IMR-90 (cell line): Measurements from ENCODE around the gene SPEF2. TPM values are rescaled to one million over a fixed set of nuclear protein-coding genes. Genes with fewer than 3 reads are reported as not detected.

Experiments
- ATAC-seq: fragments of 200-7000 bp; cut with Tn5 transposase; 2 replicates; pipeline ENCODE4 v1.9.1; 2020; ENCODE audit warnings: low read depth, mild to moderate bottlenecking, moderate library complexity
- BruUV-seq: library from RNA; stranded (reverse); fragments of 400-500 nt; replicated peaks from 2 replicates; lab custom pipeline; 2021; lab: Mats Ljungman, UMichigan
- CTCF ChIA-PET: fragments of 300-600 bp; formaldehyde crosslinking; extraction: SDS; loops from one replicate; lab custom pipeline; 2021; ENCODE audit warnings: antibody characterized with exemption; lab: Yijun Ruan, JAX
- POLR2A ChIA-PET: fragments of 300-600 bp; sonication (Branson Sonifier 250); formaldehyde crosslinking; loops from one replicate; lab custom pipeline; 2022; ENCODE audit warnings: antibody characterized with exemption; ENCODE audit not compliant: unreplicated experiment; lab: Charles Lee
- DNase-seq: peaks from one replicate; pipeline ENCODE4 v3.0.0; 2013
- H2AFZ ChIP-seq: replicated peaks from 2 replicates; pipeline ENCODE3; 2013; ENCODE audit warnings: low read length, mild to moderate bottlenecking; ENCODE audit not compliant: poor library complexity
- H2AK5ac ChIP-seq: 2 replicates; pipeline ENCODE4 v1.6.1; 2013; ENCODE audit warnings: low read depth, low read length, inconsistent platforms
- H2AK9ac ChIP-seq: replicated peaks from 2 replicates; pipeline ENCODE3; 2013; ENCODE audit warnings: mild to moderate bottlenecking, low read depth, low read length, moderate library complexity; ENCODE audit not compliant: poor library complexity
- H2BK120ac ChIP-seq: 2 replicates; pipeline ENCODE4 v1.6.1; 2013; ENCODE audit warnings: low read depth, low read length, inconsistent platforms
- H2BK15ac ChIP-seq: 3 replicates; pipeline ENCODE4 v1.6.1; 2013; ENCODE audit warnings: low read depth, low read length, inconsistent platforms
- H2BK20ac ChIP-seq: 2 replicates; pipeline ENCODE4 v1.6.1; 2013; ENCODE audit warnings: low read depth, mild to moderate bottlenecking, inconsistent platforms, low read length, moderate library complexity
- H2BK5ac ChIP-seq: 2 replicates; pipeline ENCODE4 v1.6.1; 2013; ENCODE audit warnings: mild to moderate bottlenecking, low read depth, low read length, inconsistent platforms; ENCODE audit not compliant: poor library complexity, severe bottlenecking
- H3K14ac ChIP-seq: replicated peaks from 2 replicates; pipeline ENCODE4 v1.6.1; 2013; ENCODE audit warnings: low read depth, low read length, inconsistent platforms
- H3K18ac ChIP-seq: 2 replicates; pipeline ENCODE4 v1.6.1; 2013; ENCODE audit warnings: low read depth, low read length, control low read depth
- H3K23ac ChIP-seq: 2 replicates; pipeline ENCODE4 v1.6.1; 2013; ENCODE audit warnings: low read depth, low read length, inconsistent platforms
- H3K27ac ChIP-seq: 2 replicates; pipeline ENCODE4 v1.5.1; 2013; ENCODE audit warnings: mild to moderate bottlenecking, control low read depth, low read length; ENCODE audit not compliant: insufficient read depth
- H3K27me3 ChIP-seq: 2 replicates; pipeline ENCODE4 v1.6.1; 2013; ENCODE audit warnings: low read length; ENCODE audit not compliant: control insufficient read depth, insufficient read depth
- H3K36me3 ChIP-seq: 2 replicates; pipeline ENCODE4 v1.6.1; 2013; ENCODE audit warnings: low read length, mixed read lengths; ENCODE audit not compliant: control insufficient read depth, insufficient read depth
- H3K4ac ChIP-seq: 2 replicates; pipeline ENCODE4 v1.6.1; 2013; ENCODE audit warnings: low read depth, low read length, inconsistent platforms
- H3K4me1 ChIP-seq: 2 replicates; pipeline ENCODE4 v1.6.1; 2013; ENCODE audit warnings: low read length, mixed read lengths; ENCODE audit not compliant: control insufficient read depth, insufficient read depth
- H3K4me2 ChIP-seq: 2 replicates; pipeline ENCODE4 v1.6.1; 2013; ENCODE audit warnings: low read depth, mild to moderate bottlenecking, control low read depth, low read length, moderate library complexity
- H3K4me3 ChIP-seq: 2 replicates; pipeline ENCODE4 v1.5.1; 2013; ENCODE audit warnings: low read depth, mild to moderate bottlenecking, control low read depth, low read length, moderate library complexity; ENCODE audit not compliant: insufficient read depth
- H3K56ac ChIP-seq: 2 replicates; pipeline ENCODE4 v1.6.1; 2013; ENCODE audit warnings: low read length, inconsistent platforms; ENCODE audit not compliant: insufficient read depth; ENCODE audit errors: extremely low read depth
- H3K79me1 ChIP-seq, 2 experiments: 2 replicates each; pipeline ENCODE4 v1.6.1; 2013; ENCODE audit warnings: low read length in 2 of 2, inconsistent platforms in 1 of 2, low read depth in 1 of 2
- H3K9ac ChIP-seq: 2 replicates; pipeline ENCODE4 v1.6.1; 2013; ENCODE audit warnings: low read depth, low read length, control low read depth
- H3K9me1 ChIP-seq: 2 replicates; pipeline ENCODE4 v1.6.1; 2013; ENCODE audit warnings: low read length, inconsistent platforms; ENCODE audit not compliant: insufficient read depth
- H3K9me3 ChIP-seq: 2 replicates; pipeline ENCODE4 v1.6.1; 2013; ENCODE audit warnings: low read length; ENCODE audit not compliant: control insufficient read depth, insufficient read depth
- H4K20me1 ChIP-seq: 2 replicates; pipeline ENCODE4 v1.6.1; 2013; ENCODE audit warnings: low read length, inconsistent platforms; ENCODE audit not compliant: insufficient read depth
- H4K5ac ChIP-seq: 2 replicates; pipeline ENCODE4 v1.6.1; 2013; ENCODE audit warnings: mild to moderate bottlenecking, low read depth, low read length, control low read depth
- H4K8ac ChIP-seq, 2 experiments: 2 replicates each; pipeline ENCODE4 v1.6.1; 2013; ENCODE audit warnings: low read depth in 2 of 2, low read length in 2 of 2, control low read depth in 1 of 2, inconsistent platforms in 1 of 2
- H4K91ac ChIP-seq: 2 replicates; pipeline ENCODE4 v1.6.1; 2013; ENCODE audit warnings: low read depth, low read length, inconsistent platforms; ENCODE audit not compliant: insufficient read depth
- BHLHE40 ChIP-seq: fragments of 150-350 bp; IDR thresholded peaks from 2 replicates; pipeline ENCODE4 v1.6.1; 2016; ENCODE audit warnings: mild to moderate bottlenecking, low read depth, low read length
- CEBPB ChIP-seq: IDR thresholded peaks from 2 replicates; pipeline ENCODE4 v1.6.1; 2012; ENCODE audit warnings: low read depth, low read length, improper control_type of control experiment
- CHD1 ChIP-seq: IDR thresholded peaks from 2 replicates; pipeline ENCODE4 v1.6.1; 2012; ENCODE audit warnings: low read depth, low read length, improper control_type of control experiment
- CTCF ChIP-seq: conservative IDR thresholded peaks from 2 replicates; pipeline ENCODE4 v1.5.1; 2012; ENCODE audit warnings: mild to moderate bottlenecking, low read depth, low read length, improper control_type of control experiment
- ELK1 ChIP-seq: fragments of 150-350 bp; IDR thresholded peaks from 2 replicates; pipeline ENCODE4 v1.6.1; 2016; ENCODE audit warnings: low read depth, mild to moderate bottlenecking, low read length, moderate library complexity, borderline replicate concordance
- FOS ChIP-seq: fragments of 150-350 bp; IDR thresholded peaks from 2 replicates; pipeline ENCODE4 v1.6.1; 2016; ENCODE audit warnings: low read depth, low read length
- MAFK ChIP-seq: IDR thresholded peaks from 2 replicates; pipeline ENCODE4 v1.6.1; 2012; ENCODE audit warnings: low read depth, low read length, improper control_type of control experiment
- MAZ ChIP-seq: IDR thresholded peaks from 2 replicates; pipeline ENCODE4 v1.6.1; 2012; ENCODE audit warnings: low read depth, mild to moderate bottlenecking, low read length, improper control_type of control experiment, moderate library complexity, borderline replicate concordance
- MXI1 ChIP-seq: IDR thresholded peaks from 2 replicates; pipeline ENCODE4 v1.6.1; 2012; ENCODE audit warnings: low read depth, mild to moderate bottlenecking, low read length, moderate library complexity, borderline replicate concordance
- NFE2L2 ChIP-seq: fragments of 150-350 bp; IDR thresholded peaks from 2 replicates; pipeline ENCODE4 v1.6.1; 2016; ENCODE audit warnings: low read depth, mild to moderate bottlenecking, low read length
- POLR2A ChIP-seq: IDR thresholded peaks from 2 replicates; pipeline ENCODE4 v1.6.1; 2012; ENCODE audit warnings: mild to moderate bottlenecking, low read depth, low read length
- RAD21 ChIP-seq: IDR thresholded peaks from 2 replicates; pipeline ENCODE4 v1.6.1; 2012; ENCODE audit warnings: low read length, improper control_type of control experiment
- RCOR1 ChIP-seq: IDR thresholded peaks from 2 replicates; pipeline ENCODE4 v1.6.1; 2012; ENCODE audit warnings: mild to moderate bottlenecking, low read length, improper control_type of control experiment; ENCODE audit not compliant: insufficient replicate concordance
- RFX5 ChIP-seq: IDR thresholded peaks from 2 replicates; pipeline ENCODE4 v1.8.0; 2012; ENCODE audit warnings: low read depth, mild to moderate bottlenecking, low read length, moderate library complexity
- SMC3 ChIP-seq: fragments of 150-350 bp; IDR thresholded peaks from 2 replicates; pipeline ENCODE4 v1.6.1; 2016; ENCODE audit warnings: low read depth, mild to moderate bottlenecking, antibody characterized with exemption, low read length, moderate library complexity
- USF2 ChIP-seq: fragments of 150-350 bp; IDR thresholded peaks from 2 replicates; pipeline ENCODE4 v1.6.1; 2017; ENCODE audit warnings: mild to moderate bottlenecking, antibody characterized with exemption, low read length, low read depth
- WGBS, 2 experiments: methylation state at CpG; one replicate each; pipeline versions ENCODE4 v1.1.5 to v1.1.7; 2013; ENCODE audit warnings: missing lambda C conversion rate in 2 of 2; ENCODE audit not compliant: insufficient read length in 1 of 2; ENCODE audit errors: extremely low coverage in 2 of 2; 5-methylcytosine and 5-hydroxymethylcytosine counted together
- dilution Hi-C: fragments of 300-500 bp; cut with HindIII; formaldehyde crosslinking; loops from one replicate; pipeline ENCODE4 v1.14.3; 2018; ENCODE audit warnings: low sequenced_read_pairs; ENCODE audit not compliant: unreplicated experiment
- in situ Hi-C: fragments of 300-500 bp; cut with MboI; formaldehyde crosslinking; loops from 3 replicates; pipeline ENCODE4 v1.14.3; 2019; ENCODE audit warnings: low sequenced_read_pairs, inconsistent platforms, mixed read lengths
- intact Hi-C: fragments of 100-400 bp; cut with micrococcal nuclease; formaldehyde crosslinking; loops from 2 replicates; pipeline ENCODE4 v1.10.0; 2022
- polyA plus RNA-seq, 3 experiments: library from polyadenylated mRNA; depleted of rRNA; stranded (reverse); fragments of >200 nt; gene quantifications; 2 replicates each; pipeline ENCODE4 v1.2.3, GENCODE V29; 2012; ENCODE audit warnings: low replicate concordance in 1 of 3
- total RNA-seq: library from RNA; depleted of rRNA; stranded (reverse); fragments of >200 nt; gene quantifications from 2 replicates; pipeline ENCODE4 v1.2.3, GENCODE V29; 2012

Gene SPEF2
- total and polyA plus RNA-seq, 2 of the 4 experiments (the other 2 are of a cell fraction) = 1.7 to 2.3 TPM

- Histone ChIP-seq H3K27ac (no peak overlapping the region), H2BK20ac (no peak overlapping the region), H3K36me3 (no peaks in the 10 kb centered on the region), H4K8ac (no peak overlapping the region), H3K14ac (no peak overlapping the region), H2BK5ac (no peak overlapping the region), H3K9me1 (no peaks in the 10 kb centered on the region), H2BK15ac (no peak overlapping the region), H3K4me1 (no peaks in the 10 kb centered on the region), H3K4me3 (no peak overlapping the region), H2AK9ac (no peak overlapping the region), H3K27me3 (no peaks in the 10 kb centered on the region), H3K9me3 (no peaks in the 10 kb centered on the region), H3K18ac (no peak overlapping the region), H4K91ac (no peak overlapping the region), H3K56ac (no peak overlapping the region), H2AK5ac (no peak overlapping the region), H4K5ac (no peak overlapping the region), H3K4me2 (no peak overlapping the region), H3K23ac (no peak overlapping the region), H2BK120ac (no peak overlapping the region), H4K20me1 (no peaks in the 10 kb centered on the region), H3K9ac (no peak overlapping the region), H3K4ac (no peak overlapping the region), H2AFZ (no peak overlapping the region), H3K79me1 (no peaks in the 10 kb centered on the region)
- ChIA-PET CTCF (interaction anchor here (1.0 kb wide), 1 partner anchor 266 kb away, joined by 3 read pairs; no protein-coding TSS in a partner anchor), POLR2A (no interaction called here)
- ATAC-seq (no peak), DNase-seq (no peak)
- BruUV-seq = no TSS peak
- intact Hi-C loops = no loop called here
- in situ Hi-C loops = no loop called here
- dilution Hi-C loops = no loop called here
- TF ChIP-seq BHLHE40 (no peak), RFX5 (no peak), POLR2A (no peak), RCOR1 (no peak), MAFK (no peak), SMC3 (no peak), USF2 (no peak), RAD21 (no peak), CTCF (no peak), ELK1 (no peak), FOS (no peak), NFE2L2 (no peak), MAZ (no peak), CEBPB (no peak), CHD1 (no peak), MXI1 (no peak)
- WGBS, 2 experiments = 100% methylated on average over 1 of the region's 4 CpGs; no CpG with 5 or more reads in 1 of the 2 experiments
Measured at GRCh38 chr5:35664584-35664983, 46.9 kb downstream of the SPEF2 start.
